ENCODE data around the gene FCHSD2.
"Not testable (repeated sequence)": the region's sequence is repeated elsewhere in the genome, so short reads cannot be mapped to it uniquely, and the experiment has no call there.

FCHSD2 gene

GRCh38 chr11:72807792-72808191 is 334.3 kb downstream of the FCHSD2 start:
- no peak overlapping the region for H3K27ac Mint-ChIP-seq
- H3K36me3 Mint-ChIP-seq (ENCODE audit: insufficient read depth) = peaks cover 21% of the 10 kb centered on the region
- no peaks in the 10 kb centered on the region for H3K27me3 Mint-ChIP-seq
- H3K4me1 Mint-ChIP-seq (ENCODE audit: low read depth in 2 of 2) = peaks cover 4 to 12% of the 10 kb centered on the region in 2 donors
- no peaks in the 10 kb centered on the region for H3K9me3 Mint-ChIP-seq
- no peak overlapping the region for H3K4me3 Mint-ChIP-seq
- ATAC-seq (replicated peaks) (peak; percentile 17), DNase-seq (no peak)

GRCh38 chr11:72807021-72807693 is 335.0 kb downstream of the FCHSD2 start:
- H3K27ac Mint-ChIP-seq = no peak overlapping the region
- peaks cover 17% of the 10 kb centered on the region for H3K36me3 Mint-ChIP-seq (ENCODE audit: insufficient read depth)
- DNase-seq = no peak
- no peak for ATAC-seq (replicated peaks)
- peaks cover 0 to 8% of the 10 kb centered on the region in 2 donors for H3K4me1 Mint-ChIP-seq (ENCODE audit: low read depth in 2 of 2)
- H3K4me3 Mint-ChIP-seq = no peak overlapping the region
- H3K9me3 Mint-ChIP-seq = no peaks in the 10 kb centered on the region
- no peaks in the 10 kb centered on the region for H3K27me3 Mint-ChIP-seq

- not testable (repeated sequence) for DNase-seq; H3K4me3 Mint-ChIP-seq; H3K27ac Mint-ChIP-seq; ATAC-seq (replicated peaks); H3K27me3 Mint-ChIP-seq; H3K9me3 Mint-ChIP-seq; H3K4me1 Mint-ChIP-seq (ENCODE audit: low read depth in 2 of 2)
- peaks cover 17% of the 10 kb centered on the region for H3K36me3 Mint-ChIP-seq (ENCODE audit: insufficient read depth)
Measured at GRCh38 chr11:72806378-72806777, 335.7 kb downstream of the FCHSD2 start.

GRCh38 chr11:72805216-72805615 is 336.9 kb downstream of the FCHSD2 start:
- DNase-seq (no peak), ATAC-seq (replicated peaks) (no peak)
- Mint-ChIP-seq H3K4me1 (ENCODE audit: low read depth in 2 of 2) (no peaks in the 10 kb centered on the region), H3K4me3 (no peak overlapping the region), H3K9me3 (no peaks in the 10 kb centered on the region), H3K36me3 (ENCODE audit: insufficient read depth) (peaks cover 10% of the 10 kb centered on the region), H3K27me3 (no peaks in the 10 kb centered on the region), H3K27ac (no peak overlapping the region)

- DNase-seq (no peak), ATAC-seq (replicated peaks) (no peak)
- H3K9me3 Mint-ChIP-seq = no peaks in the 10 kb centered on the region
- H3K36me3 Mint-ChIP-seq (ENCODE audit: insufficient read depth) = no peaks in the 10 kb centered on the region
- no peak overlapping the region for H3K4me3 Mint-ChIP-seq
- no peaks in the 10 kb centered on the region for H3K4me1 Mint-ChIP-seq (ENCODE audit: low read depth in 2 of 2)
- no peaks in the 10 kb centered on the region for H3K27me3 Mint-ChIP-seq
- no peak overlapping the region for H3K27ac Mint-ChIP-seq
Measured at GRCh38 chr11:72802822-72803221, 339.3 kb downstream of the FCHSD2 start.

GRCh38 chr11:72799441-72799840 is 342.7 kb downstream of the FCHSD2 start:
- no peak overlapping the region for H3K4me3 Mint-ChIP-seq
- H3K4me1 Mint-ChIP-seq (ENCODE audit: low read depth in 2 of 2) = peaks cover 0 to 3% of the 10 kb centered on the region in 2 donors
- no peak overlapping the region for H3K27ac Mint-ChIP-seq
- H3K27me3 Mint-ChIP-seq = no peaks in the 10 kb centered on the region
- no peaks in the 10 kb centered on the region for H3K36me3 Mint-ChIP-seq (ENCODE audit: insufficient read depth)
- H3K9me3 Mint-ChIP-seq = no peaks in the 10 kb centered on the region
- ATAC-seq (replicated peaks) = no peak
- no peak for DNase-seq

- H3K4me1 Mint-ChIP-seq (ENCODE audit: low read depth in 2 of 2) = peaks cover 4 to 8% of the 10 kb centered on the region in 2 donors
- H3K36me3 Mint-ChIP-seq (ENCODE audit: insufficient read depth) = peaks cover 7% of the 10 kb centered on the region
- ATAC-seq (replicated peaks) (no peak), DNase-seq (no peak)
- no peaks in the 10 kb centered on the region for H3K27me3 Mint-ChIP-seq
- no peak overlapping the region for H3K4me3 Mint-ChIP-seq
- H3K9me3 Mint-ChIP-seq = no peaks in the 10 kb centered on the region
- peak overlapping the region in 1 of 2 donors; percentile 71 for H3K27ac Mint-ChIP-seq
Measured at GRCh38 chr11:72798361-72798760, 343.8 kb downstream of the FCHSD2 start.

GRCh38 chr11:72793425-72794367 is 348.4 kb downstream of the FCHSD2 start, which contains the start of gene STARD10:
STARD10 (minus strand) TSS chr11:72794047; CDS start chr11:72781181, 12,866 bp downstream.
- Mint-ChIP-seq H3K4me3 (peak within 1 kb of the TSS; percentile 93 to 94), H3K36me3 (ENCODE audit: insufficient read depth) (peaks cover 10% of the 10 kb centered on the region), H3K27me3 (no peaks in the 10 kb centered on the region), H3K27ac (peak within 1 kb of the TSS; percentile 99 to 100), H3K9me3 (no peaks in the 10 kb centered on the region), H3K4me1 (ENCODE audit: low read depth in 2 of 2) (peaks cover 16 to 19% of the 10 kb centered on the region in 2 donors)
- DNase-seq = peak; percentile 92 to 95 (median 94)
- peak; percentile 91 for ATAC-seq (replicated peaks)

- no peaks in the 10 kb centered on the region for H3K9me3 Mint-ChIP-seq
- peaks cover 10% of the 10 kb centered on the region for H3K36me3 Mint-ChIP-seq (ENCODE audit: insufficient read depth)
- H3K27ac Mint-ChIP-seq = peak overlapping the region; percentile 99 to 100
- no peak for DNase-seq
- H3K4me3 Mint-ChIP-seq = peak overlapping the region; percentile 93 to 94
- no peak for ATAC-seq (replicated peaks)
- H3K27me3 Mint-ChIP-seq = no peaks in the 10 kb centered on the region
- H3K4me1 Mint-ChIP-seq (ENCODE audit: low read depth in 2 of 2) = peaks cover 16 to 19% of the 10 kb centered on the region in 2 donors
Measured at GRCh38 chr11:72793076-72793424, 349.1 kb downstream of the FCHSD2 start.

GRCh38 chr11:72792437-72793021 is 349.6 kb downstream of the FCHSD2 start:
- H3K36me3 Mint-ChIP-seq (ENCODE audit: insufficient read depth) = peaks cover 12% of the 10 kb centered on the region
- ATAC-seq (replicated peaks) (no peak), DNase-seq (no peak)
- peaks cover 16 to 22% of the 10 kb centered on the region in 2 donors for H3K4me1 Mint-ChIP-seq (ENCODE audit: low read depth in 2 of 2)
- peak overlapping the region; percentile 1 to 50 for H3K4me3 Mint-ChIP-seq
- H3K27ac Mint-ChIP-seq = peak overlapping the region; percentile 99 to 100
- no peaks in the 10 kb centered on the region for H3K9me3 Mint-ChIP-seq
- H3K27me3 Mint-ChIP-seq = no peaks in the 10 kb centered on the region

GRCh38 chr11:72791228-72791627 is 350.9 kb downstream of the FCHSD2 start:
- peaks cover 16 to 22% of the 10 kb centered on the region in 2 donors for H3K4me1 Mint-ChIP-seq (ENCODE audit: low read depth in 2 of 2)
- not testable (repeated sequence) for ATAC-seq (replicated peaks); H3K27me3 Mint-ChIP-seq

GRCh38 chr11:72789493-72790131 is 352.5 kb downstream of the FCHSD2 start:
- DNase-seq (no peak), ATAC-seq (replicated peaks) (no peak)
- Mint-ChIP-seq H3K36me3 (ENCODE audit: insufficient read depth) (peaks cover 12% of the 10 kb centered on the region), H3K27me3 (no peaks in the 10 kb centered on the region), H3K9me3 (no peaks in the 10 kb centered on the region), H3K4me1 (ENCODE audit: low read depth in 2 of 2) (peaks cover 16 to 20% of the 10 kb centered on the region in 2 donors), H3K4me3 (no peak overlapping the region), H3K27ac (peak overlapping the region in 1 of 2 donors; percentile 5)

More at GRCh38 chr11:72791228-72791627, 350.9 kb downstream of the FCHSD2 start:
- DNase-seq, H3K9me3 Mint-ChIP-seq, H3K4me3 Mint-ChIP-seq, H3K27ac Mint-ChIP-seq: not testable (repeated sequence)
- H3K36me3 Mint-ChIP-seq (ENCODE audit: insufficient read depth) = peaks cover 12% of the 10 kb centered on the region

GRCh38 chr11:72788241-72788640 is 353.9 kb downstream of the FCHSD2 start:
- no peaks in the 10 kb centered on the region for H3K27me3 Mint-ChIP-seq

More at GRCh38 chr11:72788241-72788640, 353.9 kb downstream of the FCHSD2 start:
- no peaks in the 10 kb centered on the region for H3K9me3 Mint-ChIP-seq
- no peak for DNase-seq
- H3K27ac Mint-ChIP-seq = no peak overlapping the region
- H3K4me3 Mint-ChIP-seq = no peak overlapping the region
- H3K36me3 Mint-ChIP-seq (ENCODE audit: insufficient read depth) = peaks cover 4% of the 10 kb centered on the region
- peaks cover 11 to 12% of the 10 kb centered on the region in 2 donors for H3K4me1 Mint-ChIP-seq (ENCODE audit: low read depth in 2 of 2)
- ATAC-seq (replicated peaks) = no peak

Data from effector memory CD8-positive, alpha-beta T cell (primary cell).